Activated CD8-positive, alpha-beta memory T cell treated with anti-CD3 and anti-CD28 coated beads, Interleukin-2, amount 50 U/mL, for 48 hours (primary cell): ENCODE data around the gene CEBPG.

Experiments
- DNase-seq: peaks from one replicate; pipeline ENCODE4 v3.0.0-alpha.2; 2020

The CEBPG gene

DNA sequence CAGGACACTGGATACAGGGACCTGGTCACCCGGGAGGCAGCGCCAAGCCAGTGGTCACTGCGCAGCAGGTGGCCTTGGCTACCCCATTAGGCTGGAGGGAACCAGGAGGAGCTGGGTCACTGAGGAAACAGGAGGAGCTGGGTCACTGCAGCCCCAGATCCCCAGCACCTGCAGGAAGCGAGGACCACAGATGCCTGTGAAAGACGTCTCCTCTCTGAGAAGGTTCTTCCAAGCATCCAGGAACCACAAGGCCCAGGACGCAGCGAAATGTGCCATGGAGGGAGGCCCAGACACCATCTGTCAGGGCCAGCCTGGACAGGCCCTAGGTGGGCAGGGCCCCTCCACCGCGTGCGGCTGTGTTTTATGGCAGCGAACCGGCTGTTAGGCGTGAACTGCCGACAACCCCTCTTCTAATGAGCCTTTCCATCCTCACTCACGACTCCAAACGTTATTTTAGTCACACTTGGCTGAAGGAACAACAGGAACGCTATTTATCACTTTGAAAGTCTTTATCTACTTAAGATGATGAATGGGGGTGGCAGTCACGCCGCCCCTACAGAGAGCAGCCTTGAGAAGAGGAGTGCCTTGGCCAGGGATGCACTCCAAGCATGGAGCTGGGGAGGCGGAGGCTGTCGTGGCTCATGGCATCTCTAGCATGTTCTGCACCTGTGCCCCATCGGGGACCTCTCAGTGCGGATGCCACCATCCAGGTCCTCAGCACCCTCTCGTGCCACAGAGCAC lies 53.3 kb downstream of the CEBPG start:
- DNase-seq = no peak

DNA sequence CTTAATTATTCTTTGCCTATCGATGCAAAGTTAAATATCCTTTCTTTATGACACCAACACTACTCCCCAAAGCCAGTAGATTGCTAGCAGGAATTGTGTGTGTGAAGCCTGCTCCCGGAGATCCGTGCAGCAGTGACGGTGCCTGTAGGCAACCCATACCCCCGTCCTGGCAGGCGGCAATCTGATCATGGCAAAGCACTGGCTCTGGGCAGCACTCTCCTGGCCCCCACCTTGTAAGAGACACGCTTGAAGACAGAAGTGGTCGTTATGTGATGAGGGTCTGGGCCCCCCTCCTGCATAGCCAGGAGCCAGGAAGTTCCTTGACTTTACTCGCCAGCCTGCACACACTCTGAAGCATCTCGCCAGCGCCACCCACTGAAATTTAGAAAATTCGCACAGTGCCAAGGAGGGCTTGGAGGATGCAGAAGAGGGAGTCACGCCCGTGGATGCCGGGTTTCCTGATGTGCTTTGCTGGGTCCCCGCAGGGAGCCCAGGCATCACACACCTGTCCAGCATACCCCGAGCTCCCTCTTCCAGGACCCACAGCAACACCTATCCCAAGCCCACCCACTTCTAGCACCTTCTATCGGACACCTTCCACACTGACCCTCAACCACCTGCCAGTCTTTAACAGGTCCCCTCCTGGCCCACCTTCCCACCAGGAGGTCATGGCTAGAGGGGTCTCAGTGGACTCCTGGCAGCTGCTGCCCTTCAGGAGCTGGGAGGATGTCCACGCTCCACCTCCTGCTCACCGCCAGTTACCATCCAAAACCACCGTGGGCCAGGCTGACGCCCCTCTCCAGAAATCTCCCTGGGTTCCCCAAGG lies 54.5 kb downstream of the CEBPG start:
- DNase-seq = no peak

DNA sequence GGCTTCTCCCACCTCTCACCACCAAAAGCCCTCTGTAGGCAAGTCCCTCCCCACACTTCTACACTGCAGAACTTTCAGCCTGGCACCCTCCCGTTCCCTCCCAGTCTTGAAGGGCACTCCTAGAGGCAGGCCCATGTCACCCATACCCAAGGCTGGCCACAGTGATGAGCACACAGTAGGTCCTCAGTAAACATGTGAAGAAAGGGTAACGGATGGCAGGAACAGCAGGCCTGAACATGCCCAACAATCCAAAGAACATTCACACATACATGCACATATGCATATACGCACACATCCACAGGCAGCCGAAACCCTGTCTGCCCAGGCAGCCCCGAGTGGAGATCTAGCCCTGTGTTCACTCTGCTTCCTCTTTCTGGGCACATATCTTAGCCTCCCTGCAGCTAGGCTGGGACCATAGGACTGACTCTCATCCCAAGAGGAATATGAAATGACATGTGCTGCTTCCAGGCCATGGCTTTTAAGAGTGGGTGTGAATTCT lies 55.2 kb downstream of the CEBPG start:
- no peak for DNase-seq

DNA sequence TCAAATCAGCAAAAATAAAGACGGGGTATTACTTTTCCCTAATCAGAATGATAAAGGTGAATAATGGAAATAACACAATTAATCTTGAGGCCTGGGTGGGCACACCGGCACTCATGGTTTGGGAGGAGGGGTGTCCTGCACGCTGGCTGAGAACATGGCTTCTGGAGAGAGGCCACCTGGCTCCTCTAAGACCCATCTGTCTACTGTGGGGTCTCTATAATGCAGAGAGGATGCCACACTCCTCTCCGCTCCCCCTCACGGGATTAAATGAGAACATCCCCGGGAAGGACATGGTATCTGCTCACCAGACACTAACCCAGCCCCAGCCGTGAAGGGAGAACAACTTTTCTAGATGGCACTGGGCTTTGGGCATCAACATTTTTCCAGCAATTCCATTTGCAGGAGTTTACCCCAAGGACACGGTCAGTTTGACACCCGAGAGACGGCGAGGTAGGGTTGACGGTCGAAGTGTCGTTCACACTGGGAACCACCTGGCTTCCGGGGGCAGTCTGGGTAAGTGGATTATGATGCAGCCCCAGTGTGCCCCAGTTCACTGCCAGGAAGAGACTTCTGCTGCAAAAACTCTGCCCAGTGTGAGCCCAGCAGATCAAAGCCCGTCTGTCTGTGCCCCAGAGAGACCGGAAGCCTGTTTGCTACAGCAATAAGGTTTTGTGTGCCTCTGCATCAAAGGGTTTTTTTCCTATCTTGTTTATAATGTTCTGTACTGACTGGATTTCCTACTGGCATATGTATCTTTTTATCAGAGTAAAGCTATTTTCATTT lies 56.6 kb downstream of the CEBPG start:
- no peak for DNase-seq

DNA sequence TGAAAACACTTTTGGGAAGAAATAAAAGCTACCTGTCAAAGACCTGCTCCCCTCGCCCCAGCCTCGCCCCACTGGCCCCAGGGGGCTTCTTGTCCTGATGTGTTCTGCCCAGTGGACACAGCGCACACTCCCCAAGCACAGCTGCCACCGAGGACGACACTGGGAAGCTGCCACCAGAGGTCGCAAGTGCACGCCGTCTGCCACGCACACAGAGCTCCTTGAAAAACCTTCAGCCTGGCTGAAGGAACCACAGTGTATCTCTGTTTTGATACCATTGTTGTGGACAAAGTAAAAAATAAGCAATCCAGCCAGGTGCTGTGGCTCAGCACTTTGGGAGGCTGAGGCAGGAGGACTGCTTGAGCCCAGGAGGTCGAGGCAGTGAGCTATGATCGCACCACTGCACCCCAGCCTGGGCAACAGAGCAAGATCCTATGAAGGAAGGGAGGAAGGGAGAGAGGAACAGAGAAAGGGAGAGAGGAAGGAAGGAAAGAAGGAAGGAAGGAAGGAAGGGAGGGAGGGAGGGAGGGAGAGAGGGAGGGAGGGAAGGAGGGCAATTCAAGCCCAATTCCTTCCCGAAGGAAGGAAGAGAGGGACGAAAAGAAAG lies 57.3 kb downstream of the CEBPG start:
- DNase-seq = peak; percentile 85

DNA sequence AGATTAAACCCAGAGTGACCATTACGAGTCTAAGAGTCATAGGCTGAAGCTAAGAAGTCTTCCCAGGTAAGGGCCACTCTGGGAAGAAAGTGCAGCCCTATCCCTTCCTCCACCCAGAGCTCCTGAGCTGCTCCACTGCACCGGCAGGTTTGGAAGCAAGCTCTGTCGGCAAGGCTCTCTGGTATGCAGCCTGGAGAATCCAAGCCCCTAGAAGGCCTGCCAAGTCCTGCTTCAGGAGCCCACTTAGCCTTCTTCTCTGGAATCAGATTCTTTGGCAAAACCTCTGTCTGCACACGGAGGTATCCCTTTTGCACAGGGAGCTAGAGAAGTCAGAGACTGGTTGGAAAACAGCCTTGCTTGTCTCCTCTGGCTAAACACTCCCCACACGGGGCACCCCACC lies 58.5 kb downstream of the CEBPG start:
- DNase-seq = no peak
